Ishikawa (cell line): ENCODE measurements around the gene VWF.
A peak's percentile ranks its signal among the peaks of the same experiment; 100 is the strongest.

Experiments used
- CEBPB ChIP-seq: IDR thresholded peaks from 2 replicates; pipeline ENCODE4 v1.6.1; 2012
- CREB1 ChIP-seq: IDR thresholded peaks from 2 replicates; pipeline ENCODE4 v1.6.1; 2012; ENCODE audit warnings: low read depth
- EGR1 ChIP-seq: IDR thresholded peaks from 2 replicates; pipeline ENCODE4 v1.6.1; 2012
- EP300 ChIP-seq: IDR thresholded peaks from 2 replicates; pipeline ENCODE4 v1.6.1; 2012; ENCODE audit warnings: borderline replicate concordance
- FOXM1 ChIP-seq: IDR thresholded peaks from 2 replicates; pipeline ENCODE4 v1.6.1; 2012; ENCODE audit warnings: low read depth, borderline replicate concordance
- NFIC ChIP-seq: IDR thresholded peaks from 2 replicates; pipeline ENCODE4 v1.6.1; 2012
- RAD21 ChIP-seq: IDR thresholded peaks from 2 replicates; pipeline ENCODE4 v1.6.1; 2012; ENCODE audit warnings: low read depth
- TAF1 ChIP-seq: IDR thresholded peaks from 2 replicates; pipeline ENCODE4 v1.6.1; 2012; ENCODE audit warnings: low read depth, mild to moderate bottlenecking
- TCF12 ChIP-seq: IDR thresholded peaks from 2 replicates; pipeline ENCODE4 v1.6.1; 2012; ENCODE audit warnings: low read depth
- TEAD4 ChIP-seq: IDR thresholded peaks from 2 replicates; pipeline ENCODE4 v1.6.1; 2012
- USF1 ChIP-seq: IDR thresholded peaks from 2 replicates; pipeline ENCODE4 v1.6.1; 2012
- ZBTB7A ChIP-seq: IDR thresholded peaks from 2 replicates; pipeline ENCODE4 v1.6.1; 2012; ENCODE audit warnings: low read depth
- TF ChIP-seq, protein P1 (sequence below): IDR thresholded peaks from 2 replicates; pipeline ENCODE4 v1.6.1; 2012
- TF ChIP-seq, protein P2 (sequence below): IDR thresholded peaks from 2 replicates; pipeline ENCODE4 v1.6.1; 2012; ENCODE audit warnings: low read depth, mild to moderate bottlenecking

- no peak for TF ChIP-seq NFIC
- TF ChIP-seq ZBTB7A, result no peak
- TF ChIP-seq EP300, result no peak
- TF ChIP-seq CREB1, result no peak
- peak; percentile 66 for TF ChIP-seq RAD21
- TF ChIP-seq TAF1, result no peak
- TF ChIP-seq, protein P1, sequence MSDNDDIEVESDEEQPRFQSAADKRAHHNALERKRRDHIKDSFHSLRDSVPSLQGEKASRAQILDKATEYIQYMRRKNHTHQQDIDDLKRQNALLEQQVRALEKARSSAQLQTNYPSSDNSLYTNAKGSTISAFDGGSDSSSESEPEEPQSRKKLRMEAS, result no peak
- TF ChIP-seq, protein P2, sequence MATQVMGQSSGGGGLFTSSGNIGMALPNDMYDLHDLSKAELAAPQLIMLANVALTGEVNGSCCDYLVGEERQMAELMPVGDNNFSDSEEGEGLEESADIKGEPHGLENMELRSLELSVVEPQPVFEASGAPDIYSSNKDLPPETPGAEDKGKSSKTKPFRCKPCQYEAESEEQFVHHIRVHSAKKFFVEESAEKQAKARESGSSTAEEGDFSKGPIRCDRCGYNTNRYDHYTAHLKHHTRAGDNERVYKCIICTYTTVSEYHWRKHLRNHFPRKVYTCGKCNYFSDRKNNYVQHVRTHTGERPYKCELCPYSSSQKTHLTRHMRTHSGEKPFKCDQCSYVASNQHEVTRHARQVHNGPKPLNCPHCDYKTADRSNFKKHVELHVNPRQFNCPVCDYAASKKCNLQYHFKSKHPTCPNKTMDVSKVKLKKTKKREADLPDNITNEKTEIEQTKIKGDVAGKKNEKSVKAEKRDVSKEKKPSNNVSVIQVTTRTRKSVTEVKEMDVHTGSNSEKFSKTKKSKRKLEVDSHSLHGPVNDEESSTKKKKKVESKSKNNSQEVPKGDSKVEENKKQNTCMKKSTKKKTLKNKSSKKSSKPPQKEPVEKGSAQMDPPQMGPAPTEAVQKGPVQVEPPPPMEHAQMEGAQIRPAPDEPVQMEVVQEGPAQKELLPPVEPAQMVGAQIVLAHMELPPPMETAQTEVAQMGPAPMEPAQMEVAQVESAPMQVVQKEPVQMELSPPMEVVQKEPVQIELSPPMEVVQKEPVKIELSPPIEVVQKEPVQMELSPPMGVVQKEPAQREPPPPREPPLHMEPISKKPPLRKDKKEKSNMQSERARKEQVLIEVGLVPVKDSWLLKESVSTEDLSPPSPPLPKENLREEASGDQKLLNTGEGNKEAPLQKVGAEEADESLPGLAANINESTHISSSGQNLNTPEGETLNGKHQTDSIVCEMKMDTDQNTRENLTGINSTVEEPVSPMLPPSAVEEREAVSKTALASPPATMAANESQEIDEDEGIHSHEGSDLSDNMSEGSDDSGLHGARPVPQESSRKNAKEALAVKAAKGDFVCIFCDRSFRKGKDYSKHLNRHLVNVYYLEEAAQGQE, result no peak
- no peak for TF ChIP-seq EGR1
- no peak for TF ChIP-seq FOXM1
- TF ChIP-seq USF1, result no peak
- no peak for TF ChIP-seq CEBPB
- TF ChIP-seq TEAD4, result no peak
- TF ChIP-seq TCF12, result no peak
Measured at GRCh38 chr12:6067152-6067916, 57.1 kb downstream of the VWF start.
